GM21619 (cell line): ENCODE data around the gene ADAMTS7.
"Not testable (repeated sequence)": the region's sequence is repeated elsewhere in the genome, so short reads cannot be mapped to it uniquely, and the experiment has no call there.

Experiments
- ATAC-seq: cut with Tn5 transposase; IDR thresholded peaks from one replicate; pipeline ENCODE4 v1.9.1; 2021; ENCODE audit not compliant: unreplicated experiment

ADAMTS7 gene

GRCh38 chr15:78788016-78788660 is 23.1 kb downstream of the ADAMTS7 start:
- ATAC-seq = no peak

GRCh38 chr15:78782402-78782801 is 28.9 kb downstream of the ADAMTS7 start:
- ATAC-seq = not testable (repeated sequence)

- ATAC-seq = not testable (repeated sequence)
These were observed 29.9 kb downstream of the ADAMTS7 start for GRCh38 chr15:78781381-78781780.

GRCh38 chr15:78779975-78780374 is 31.3 kb downstream of the ADAMTS7 start:
- ATAC-seq = not testable (repeated sequence)

GRCh38 chr15:78779176-78779785 is 32.0 kb downstream of the ADAMTS7 start:
- not testable (repeated sequence) for ATAC-seq

- ATAC-seq = no peak
These were observed 32.8 kb downstream of the ADAMTS7 start for GRCh38 chr15:78778422-78778821.

GRCh38 chr15:78777953-78778345 is 33.3 kb downstream of the ADAMTS7 start:
- ATAC-seq = not testable (repeated sequence)

GRCh38 chr15:78777290-78777952 is 33.8 kb downstream of the ADAMTS7 start:
- not testable (repeated sequence) for ATAC-seq

GRCh38 chr15:78776046-78776925 is 35.0 kb downstream of the ADAMTS7 start:
- ATAC-seq = not testable (repeated sequence)

- ATAC-seq = no peak
These were observed 35.8 kb downstream of the ADAMTS7 start for GRCh38 chr15:78775472-78775871.

- not testable (repeated sequence) for ATAC-seq
These were observed 36.7 kb downstream of the ADAMTS7 start for GRCh38 chr15:78774451-78774990.

GRCh38 chr15:78773765-78774450 is 37.4 kb downstream of the ADAMTS7 start:
- ATAC-seq = not testable (repeated sequence)

- no peak for ATAC-seq
These were observed 38.5 kb downstream of the ADAMTS7 start for GRCh38 chr15:78772738-78773137.

GRCh38 chr15:78771436-78772000 is 39.7 kb downstream of the ADAMTS7 start:
- ATAC-seq = not testable (repeated sequence)

- ATAC-seq = not testable (repeated sequence)
These were observed 40.2 kb downstream of the ADAMTS7 start for GRCh38 chr15:78771020-78771419.

GRCh38 chr15:78769473-78770225 is 41.6 kb downstream of the ADAMTS7 start:
- not testable (repeated sequence) for ATAC-seq

- no peak for ATAC-seq
These were observed 42.5 kb downstream of the ADAMTS7 start for GRCh38 chr15:78768531-78769408.

- ATAC-seq = no peak
These were observed 43.2 kb downstream of the ADAMTS7 start for GRCh38 chr15:78768096-78768495.
